Measurements from ENCODE around the gene CERS6.
"Not testable (repeated sequence)": the region's sequence is repeated elsewhere in the genome, so short reads cannot be mapped to it uniquely, and the experiment has no call there.

CERS6 gene

GRCh38 chr2:168775837-168776236, 319.8 kb downstream of the CERS6 start:
- no peak for DNase-seq (ENCODE audit: low spot score)

GRCh38 chr2:168780669-168781071, 324.6 kb downstream of the CERS6 start:
- no peak for DNase-seq (ENCODE audit: low spot score)

GRCh38 chr2:168781191-168781817, 325.2 kb downstream of the CERS6 start:
- DNase-seq (ENCODE audit: low spot score): no peak

- no peak for DNase-seq (ENCODE audit: low spot score)
These were observed 326.2 kb downstream of the CERS6 start for GRCh38 chr2:168782271-168782670.

- DNase-seq (ENCODE audit: low spot score): no peak
These were observed 328.9 kb downstream of the CERS6 start for GRCh38 chr2:168784993-168785392.

GRCh38 chr2:168787098-168787781, 331.2 kb downstream of the CERS6 start:
- no peak for DNase-seq (ENCODE audit: low spot score)

GRCh38 chr2:168787782-168788376, 331.8 kb downstream of the CERS6 start:
- DNase-seq (ENCODE audit: low spot score): no peak

GRCh38 chr2:168789776-168790175, 333.7 kb downstream of the CERS6 start:
- DNase-seq (ENCODE audit: low spot score): no peak

- no peak for DNase-seq (ENCODE audit: low spot score)
These were observed 334.3 kb downstream of the CERS6 start for GRCh38 chr2:168790226-168790902.

- DNase-seq (ENCODE audit: low spot score): not testable (repeated sequence)
These were observed 335.1 kb downstream of the CERS6 start for GRCh38 chr2:168791140-168791539.

- no peak for DNase-seq (ENCODE audit: low spot score)
These were observed 337.5 kb downstream of the CERS6 start for GRCh38 chr2:168793596-168793995.

GRCh38 chr2:168794968-168795367, 338.9 kb downstream of the CERS6 start:
- no peak for DNase-seq (ENCODE audit: low spot score)

GRCh38 chr2:168796090-168796577, 340.1 kb downstream of the CERS6 start:
- DNase-seq (ENCODE audit: low spot score): no peak

- no peak for DNase-seq (ENCODE audit: low spot score)
These were observed 340.7 kb downstream of the CERS6 start for GRCh38 chr2:168796583-168797285.

- DNase-seq (ENCODE audit: low spot score): no peak
These were observed 341.2 kb downstream of the CERS6 start for GRCh38 chr2:168797286-168797655.

- no peak for DNase-seq (ENCODE audit: low spot score)
These were observed 342.2 kb downstream of the CERS6 start for GRCh38 chr2:168798076-168798887.

- no peak for DNase-seq (ENCODE audit: low spot score)
These were observed 342.9 kb downstream of the CERS6 start for GRCh38 chr2:168798888-168799410.

- DNase-seq (ENCODE audit: low spot score): no peak
These were observed 345.4 kb downstream of the CERS6 start for GRCh38 chr2:168801471-168801870.

GRCh38 chr2:168801961-168802858, 346.1 kb downstream of the CERS6 start, which contains the start of gene NOSTRIN:
NOSTRIN (plus strand) TSS chr2:168802637; CDS start chr2:168802647, 10 bp downstream.
- no peak for DNase-seq (ENCODE audit: low spot score)

All from ecto neural progenitor cell (in vitro differentiated cells).